ENCODE measurements around the gene NSD2. TPM values are rescaled to one million over a fixed set of nuclear protein-coding genes. Genes with fewer than 3 reads are reported as not detected.

Gene NSD2
- total RNA-seq, 1 experiment from 2014 or later, result 136 TPM

DNA sequence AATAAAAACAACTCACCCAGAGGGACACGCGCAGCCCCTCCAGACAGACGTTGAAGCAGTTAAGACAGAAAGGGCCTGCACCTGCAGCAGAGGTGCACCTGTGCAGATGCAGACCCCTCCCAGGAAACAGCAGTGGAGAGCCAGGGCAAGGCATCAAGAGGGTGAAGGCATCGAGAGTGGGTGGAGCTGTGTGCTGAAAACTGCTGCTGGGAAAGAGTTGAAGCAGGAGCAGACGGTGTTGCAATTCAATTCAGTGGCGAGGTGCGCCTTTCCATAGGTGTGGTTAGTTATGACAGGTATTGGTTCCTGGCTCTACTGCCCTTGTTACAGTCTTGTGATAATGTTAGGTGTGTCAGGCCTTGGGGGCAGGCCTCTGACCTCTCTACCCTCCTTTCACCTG, 31.9 kb upstream of the NSD2 start:
- Histone ChIP-seq H3K4ac (ENCODE audit: low read depth, low read length) (no peak overlapping the region), H4K91ac (ENCODE audit: insufficient read length, low read depth, low read length) (no peak overlapping the region), H3K9ac (ENCODE audit: extremely low read depth, insufficient read length, low read length) (no peak overlapping the region), H2BK20ac (ENCODE audit: low read depth, low read length, poor library complexity, severe bottlenecking) (no peak overlapping the region), H3K14ac (ENCODE audit: insufficient read depth, low read length) (no peak overlapping the region), H3K79me1 (ENCODE audit: insufficient read depth, low read depth, low read length, poor library complexity, severe bottlenecking) (no peaks in the 10 kb centered on the region), H3K56ac (ENCODE audit: insufficient read length, low read depth, low read length) (no peak overlapping the region), H3K23me2 (ENCODE audit: insufficient read length, low read depth, low read length, poor library complexity, severe bottlenecking) (no peaks in the 10 kb centered on the region), H2BK15ac (ENCODE audit: low read depth, low read length) (no peak overlapping the region), H3K4me2 (ENCODE audit: insufficient read depth, insufficient read length, low read length) (no peak overlapping the region), H3K4me1 (ENCODE audit: insufficient read depth, low read length) (no peaks in the 10 kb centered on the region), H3K79me2 (ENCODE audit: insufficient read depth, low read length) (no peaks in the 10 kb centered on the region), H3K23ac (ENCODE audit: insufficient read length, low read depth, low read length) (no peak overlapping the region), H2AFZ (ENCODE audit: low read length) (no peak overlapping the region), H3K18ac (ENCODE audit: insufficient read length, low read depth, low read length) (no peak overlapping the region), H2BK12ac (ENCODE audit: insufficient read length, low read depth, low read length) (no peak overlapping the region), H2BK5ac (ENCODE audit: insufficient read length, low read length) (no peak overlapping the region), H2BK120ac (ENCODE audit: low read depth, low read length, poor library complexity, severe bottlenecking) (no peak overlapping the region), H3K9me3 (ENCODE audit: control insufficient read depth, low read depth, low read length) (no peaks in the 10 kb centered on the region), H3T11ph (ENCODE audit: low read length) (no peak overlapping the region), H4K8ac (replicated peaks; ENCODE audit: insufficient read length, low read depth, low read length) (no peak overlapping the region), H2AK5ac (ENCODE audit: insufficient read length, low read length) (no peak overlapping the region), H3K27ac (ENCODE audit: insufficient read length, low read depth, low read length) (no peak overlapping the region), H4K20me1 (ENCODE audit: control insufficient read depth, insufficient read depth, insufficient read length) (no peaks in the 10 kb centered on the region), H4K5ac (ENCODE audit: insufficient read length, low read depth, low read length) (no peak overlapping the region), H3K27me3 (ENCODE audit: insufficient read depth, low read length) (no peaks in the 10 kb centered on the region)
- DNase-seq, result no peak
- H3K36me3 Mint-ChIP-seq (ENCODE audit: insufficient read depth in 1 of 3, low read depth in 3 of 3), result peaks cover 26 to 72% (median 51%) of the 10 kb centered on the region in 3 experiments; a peak in 6 of 7 replicates
- H3K27me3 Mint-ChIP-seq (ENCODE audit: low read depth), result no peaks in the 10 kb centered on the region
- H3K27ac Mint-ChIP-seq, result no peak overlapping the region; a peak in 1 of 7 replicates
- H3K4me1 Mint-ChIP-seq, result no peaks in the 10 kb centered on the region
- no CpG with 5 or more reads among the region's 7 CpGs for WGBS (ENCODE audit: extremely low coverage, insufficient read length, low lambda C conversion rate)
- H3K9me3 Mint-ChIP-seq, result no peaks in the 10 kb centered on the region
- no peak overlapping the region for H3K4me3 Mint-ChIP-seq
- TF ChIP-seq, protein P1, sequence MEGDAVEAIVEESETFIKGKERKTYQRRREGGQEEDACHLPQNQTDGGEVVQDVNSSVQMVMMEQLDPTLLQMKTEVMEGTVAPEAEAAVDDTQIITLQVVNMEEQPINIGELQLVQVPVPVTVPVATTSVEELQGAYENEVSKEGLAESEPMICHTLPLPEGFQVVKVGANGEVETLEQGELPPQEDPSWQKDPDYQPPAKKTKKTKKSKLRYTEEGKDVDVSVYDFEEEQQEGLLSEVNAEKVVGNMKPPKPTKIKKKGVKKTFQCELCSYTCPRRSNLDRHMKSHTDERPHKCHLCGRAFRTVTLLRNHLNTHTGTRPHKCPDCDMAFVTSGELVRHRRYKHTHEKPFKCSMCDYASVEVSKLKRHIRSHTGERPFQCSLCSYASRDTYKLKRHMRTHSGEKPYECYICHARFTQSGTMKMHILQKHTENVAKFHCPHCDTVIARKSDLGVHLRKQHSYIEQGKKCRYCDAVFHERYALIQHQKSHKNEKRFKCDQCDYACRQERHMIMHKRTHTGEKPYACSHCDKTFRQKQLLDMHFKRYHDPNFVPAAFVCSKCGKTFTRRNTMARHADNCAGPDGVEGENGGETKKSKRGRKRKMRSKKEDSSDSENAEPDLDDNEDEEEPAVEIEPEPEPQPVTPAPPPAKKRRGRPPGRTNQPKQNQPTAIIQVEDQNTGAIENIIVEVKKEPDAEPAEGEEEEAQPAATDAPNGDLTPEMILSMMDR (conservative IDR thresholded peaks at IDR 0.05), result no peak

Measured in H9 (cell line).